KMS-11 (cell line): ENCODE measurements around the gene OCA2.

Experiments
- H2AFZ ChIP-seq: fragments of 200-600 bp; sonication (generic); 2 replicates; pipeline ENCODE4 v1.6.1; 2016; ENCODE audit warnings: antibody characterized with exemption, mixed run types, low read depth
- H3K27ac ChIP-seq: fragments of 200-600 bp; sonication (generic); 2 replicates; pipeline ENCODE4 v1.6.1; 2016; ENCODE audit warnings: mild to moderate bottlenecking, mixed run types
- H3K27me3 ChIP-seq: fragments of 200-600 bp; sonication (generic); 2 replicates; pipeline ENCODE4 v1.6.1; 2017; ENCODE audit warnings: mild to moderate bottlenecking, low read depth, mixed run types, moderate library complexity; ENCODE audit not compliant: insufficient read depth
- H3K36me3 ChIP-seq: fragments of 200-600 bp; sonication (generic); 2 replicates; pipeline ENCODE4 v1.6.1; 2017; ENCODE audit warnings: mild to moderate bottlenecking, mixed run types; ENCODE audit not compliant: insufficient read depth
- H3K4me1 ChIP-seq: fragments of 200-600 bp; sonication (generic); 2 replicates; pipeline ENCODE4 v1.6.1; 2016; ENCODE audit warnings: mild to moderate bottlenecking, low read depth, mixed run types; ENCODE audit not compliant: poor library complexity, severe bottlenecking
- H3K4me2 ChIP-seq: fragments of 200-600 bp; sonication (generic); 2 replicates; pipeline ENCODE4 v1.7.0; 2016; ENCODE audit warnings: mild to moderate bottlenecking, mixed run types
- H3K4me3 ChIP-seq: fragments of 200-600 bp; sonication (generic); IDR thresholded peaks from 2 replicates; pipeline ENCODE4 v1.6.1; 2017; ENCODE audit warnings: low read depth, low read length, mixed read lengths; ENCODE audit not compliant: insufficient read depth
- H3K79me2 ChIP-seq: fragments of 200-600 bp; sonication (generic); 2 replicates; pipeline ENCODE4 v1.6.1; 2016; ENCODE audit warnings: low read depth, mixed run types; ENCODE audit not compliant: insufficient read depth
- H3K9ac ChIP-seq: fragments of 200-600 bp; sonication (generic); 2 replicates; pipeline ENCODE4 v1.6.1; 2016; ENCODE audit warnings: mild to moderate bottlenecking, mixed run types
- H4K20me1 ChIP-seq: fragments of 200-600 bp; sonication (generic); 2 replicates; pipeline ENCODE4 v1.6.1; 2016; ENCODE audit warnings: mild to moderate bottlenecking, mixed run types; ENCODE audit not compliant: insufficient read depth
- TF ChIP-seq, protein P1 (sequence below): fragments of 200-600 bp; sonication (generic); conservative IDR thresholded peaks from 2 replicates; pipeline ENCODE4 v1.6.1; 2017; ENCODE audit warnings: low read depth, mild to moderate bottlenecking, antibody characterized with exemption, low read length, moderate library complexity, mixed read lengths

OCA2 gene

DNA sequence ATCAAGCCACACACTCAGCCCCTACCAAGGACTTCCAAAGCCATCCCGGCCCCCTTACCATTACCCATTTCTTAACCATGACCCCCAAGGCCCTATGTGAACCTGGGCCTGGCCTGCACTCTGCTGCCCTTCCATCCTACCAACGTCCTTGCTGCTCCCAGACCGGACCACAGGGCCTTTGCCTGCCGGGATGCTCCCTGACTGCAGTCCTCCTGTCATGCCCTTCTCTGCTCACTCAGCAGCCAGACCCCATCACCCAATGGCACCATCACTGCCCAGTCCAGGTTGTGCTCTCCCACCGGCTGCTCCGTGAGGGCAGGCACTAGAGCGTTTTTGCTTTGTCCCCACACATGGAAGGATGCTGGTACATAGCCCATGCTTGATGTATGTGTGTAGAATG, 73.7 kb downstream of the OCA2 start:
- Histone ChIP-seq H3K4me3 (no peak overlapping the region), H2AFZ (no peak overlapping the region)

DNA sequence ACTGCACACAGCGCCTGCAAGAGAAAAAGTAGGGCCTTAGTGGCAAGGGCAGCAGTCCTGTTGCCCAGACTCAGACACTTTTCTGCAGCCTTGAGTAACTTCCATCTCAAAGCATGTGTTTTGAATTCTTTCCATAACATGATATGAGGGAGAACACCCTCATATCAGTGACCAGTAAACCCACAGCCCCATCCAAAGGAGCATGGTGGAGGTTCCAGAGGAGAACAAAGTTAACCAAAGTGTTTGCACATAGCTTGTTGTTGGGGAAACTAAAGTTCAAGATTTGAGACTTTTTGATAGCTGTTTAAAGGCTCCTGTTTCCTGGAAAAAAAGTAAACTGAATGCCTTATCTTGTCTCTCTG, 74.2 kb downstream of the OCA2 start:
- Histone ChIP-seq H3K79me2 (no peaks in the 10 kb centered on the region), H3K36me3 (no peaks in the 10 kb centered on the region), H3K27ac (no peak overlapping the region), H4K20me1 (no peaks in the 10 kb centered on the region), H3K4me2 (no peak overlapping the region), H2AFZ (no peak overlapping the region), H3K4me3 (no peak overlapping the region), H3K4me1 (no peaks in the 10 kb centered on the region), H3K27me3 (no peaks in the 10 kb centered on the region), H3K9ac (no peak overlapping the region)
- TF ChIP-seq, protein P1, sequence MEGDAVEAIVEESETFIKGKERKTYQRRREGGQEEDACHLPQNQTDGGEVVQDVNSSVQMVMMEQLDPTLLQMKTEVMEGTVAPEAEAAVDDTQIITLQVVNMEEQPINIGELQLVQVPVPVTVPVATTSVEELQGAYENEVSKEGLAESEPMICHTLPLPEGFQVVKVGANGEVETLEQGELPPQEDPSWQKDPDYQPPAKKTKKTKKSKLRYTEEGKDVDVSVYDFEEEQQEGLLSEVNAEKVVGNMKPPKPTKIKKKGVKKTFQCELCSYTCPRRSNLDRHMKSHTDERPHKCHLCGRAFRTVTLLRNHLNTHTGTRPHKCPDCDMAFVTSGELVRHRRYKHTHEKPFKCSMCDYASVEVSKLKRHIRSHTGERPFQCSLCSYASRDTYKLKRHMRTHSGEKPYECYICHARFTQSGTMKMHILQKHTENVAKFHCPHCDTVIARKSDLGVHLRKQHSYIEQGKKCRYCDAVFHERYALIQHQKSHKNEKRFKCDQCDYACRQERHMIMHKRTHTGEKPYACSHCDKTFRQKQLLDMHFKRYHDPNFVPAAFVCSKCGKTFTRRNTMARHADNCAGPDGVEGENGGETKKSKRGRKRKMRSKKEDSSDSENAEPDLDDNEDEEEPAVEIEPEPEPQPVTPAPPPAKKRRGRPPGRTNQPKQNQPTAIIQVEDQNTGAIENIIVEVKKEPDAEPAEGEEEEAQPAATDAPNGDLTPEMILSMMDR: no peak

More for the DNA sequence above, 73.7 kb downstream of the OCA2 start:
- Histone ChIP-seq H3K36me3 (no peaks in the 10 kb centered on the region), H3K4me2 (no peak overlapping the region), H4K20me1 (no peaks in the 10 kb centered on the region), H3K4me1 (no peaks in the 10 kb centered on the region), H3K79me2 (no peaks in the 10 kb centered on the region), H3K27me3 (no peaks in the 10 kb centered on the region), H3K9ac (no peak overlapping the region), H3K27ac (no peak overlapping the region)
- TF ChIP-seq, protein P1: no peak

DNA sequence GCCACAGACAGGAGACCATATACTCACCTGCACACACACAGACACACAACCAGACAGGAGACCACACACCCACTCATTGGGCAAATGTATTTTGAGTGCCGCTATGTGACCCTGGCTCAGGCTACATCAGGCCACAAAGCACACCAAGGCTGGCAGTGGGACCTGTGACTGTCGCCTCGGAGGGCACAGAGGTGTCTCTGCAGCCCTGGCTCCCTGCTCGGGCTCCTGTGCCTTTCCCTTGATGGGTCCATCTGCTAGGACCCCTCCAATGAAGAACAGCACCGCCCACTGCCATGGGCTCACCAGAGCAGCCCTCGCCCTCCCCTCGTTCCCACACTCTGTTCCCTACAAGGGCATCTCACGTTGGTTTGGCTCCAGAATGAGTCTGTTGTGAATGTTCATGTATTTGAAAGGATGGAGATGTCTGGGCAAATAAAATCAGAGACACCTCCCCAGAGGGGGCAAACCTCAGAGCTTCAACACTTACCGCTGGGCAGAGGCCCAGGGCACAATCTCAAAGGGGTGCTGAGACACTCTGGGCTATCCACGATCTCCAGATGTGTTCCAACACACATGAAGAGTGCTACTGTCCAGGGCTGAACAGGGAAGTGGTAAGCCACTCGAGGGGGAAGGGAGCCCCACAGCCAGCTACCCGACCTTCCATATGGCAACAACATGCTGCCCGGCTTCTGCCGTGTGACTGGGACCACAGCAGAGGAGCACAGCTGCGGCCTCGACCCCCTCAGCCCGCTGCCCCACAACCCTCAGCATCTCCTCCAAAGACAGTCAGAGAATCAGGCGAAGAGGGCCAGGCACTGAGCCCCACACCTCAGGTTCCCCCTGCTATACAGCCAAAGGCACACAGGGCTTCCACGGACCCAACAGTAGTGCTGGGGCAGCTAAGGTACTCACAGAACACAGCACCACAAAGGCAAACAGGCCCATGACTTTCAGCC, 74.9 kb downstream of the OCA2 start:
- Histone ChIP-seq H4K20me1 (no peaks in the 10 kb centered on the region), H3K36me3 (no peaks in the 10 kb centered on the region), H3K4me2 (no peak overlapping the region), H3K9ac (no peak overlapping the region), H3K79me2 (no peaks in the 10 kb centered on the region), H2AFZ (no peak overlapping the region), H3K4me1 (no peaks in the 10 kb centered on the region), H3K27ac (no peak overlapping the region), H3K4me3 (no peak overlapping the region), H3K27me3 (no peaks in the 10 kb centered on the region)
- TF ChIP-seq, protein P1: no peak

DNA sequence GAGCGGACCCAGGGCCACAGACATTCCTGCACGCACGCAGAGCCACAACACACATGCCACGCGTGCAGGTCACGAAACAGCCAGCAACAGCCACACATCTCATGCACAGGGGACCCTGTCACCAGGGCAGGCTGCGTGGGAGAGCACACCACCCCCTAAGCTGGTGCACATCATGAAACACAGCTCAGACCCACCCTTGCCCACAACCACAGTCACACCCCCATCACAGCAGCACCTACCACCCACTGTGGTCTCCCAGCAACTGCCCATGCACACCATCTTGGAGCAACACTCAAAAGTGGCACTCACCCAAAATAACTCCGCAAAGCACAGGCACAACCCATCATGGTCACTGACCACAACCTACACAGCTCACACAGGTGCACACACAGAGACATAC, 75.7 kb downstream of the OCA2 start:
- Histone ChIP-seq H3K4me2 (no peak overlapping the region), H3K27ac (no peak overlapping the region), H2AFZ (no peak overlapping the region), H3K4me1 (no peaks in the 10 kb centered on the region), H3K9ac (no peak overlapping the region), H3K27me3 (no peaks in the 10 kb centered on the region), H3K79me2 (no peaks in the 10 kb centered on the region), H3K36me3 (no peaks in the 10 kb centered on the region), H3K4me3 (no peak overlapping the region), H4K20me1 (no peaks in the 10 kb centered on the region)
- TF ChIP-seq, protein P1: no peak
